NB4 (cell line): Measurements from ENCODE around the gene TACC2.

ENCODE experiments used
- CTCF ChIP-seq: IDR thresholded peaks from one replicate; pipeline ENCODE4 v1.5.1; 2012; ENCODE audit warnings: low read depth, low read length
- POLR2A ChIP-seq: IDR thresholded peaks from 2 replicates; pipeline ENCODE4 v1.6.1; 2011; ENCODE audit warnings: mild to moderate bottlenecking; ENCODE audit not compliant: insufficient read length; ENCODE audit errors: extremely low read depth
- TF ChIP-seq, protein P1 (sequence below): IDR thresholded peaks from 2 replicates; pipeline ENCODE4 v1.6.1; 2011; ENCODE audit warnings: low read depth, low read length

- TF ChIP-seq CTCF: no peak
- no peak for TF ChIP-seq POLR2A
- TF ChIP-seq, protein P1, sequence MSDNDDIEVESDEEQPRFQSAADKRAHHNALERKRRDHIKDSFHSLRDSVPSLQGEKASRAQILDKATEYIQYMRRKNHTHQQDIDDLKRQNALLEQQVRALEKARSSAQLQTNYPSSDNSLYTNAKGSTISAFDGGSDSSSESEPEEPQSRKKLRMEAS: no peak
Measured at GRCh38 chr10:122154545-122155366, 165.8 kb downstream of the TACC2 start.
